Activated CD4-positive, CD25-positive, alpha-beta regulatory T cell (primary cell): Measurements from ENCODE around the gene ANKRD10.
"Not testable (repeated sequence)": the region's sequence is repeated elsewhere in the genome, so short reads cannot be mapped to it uniquely, and the experiment has no call there.

Source experiments
- DNase-seq, 4 experiments: peaks; one replicate each; lab custom pipeline; 2025; lab: John Stamatoyannopoulos, UW

Gene ANKRD10

DNA sequence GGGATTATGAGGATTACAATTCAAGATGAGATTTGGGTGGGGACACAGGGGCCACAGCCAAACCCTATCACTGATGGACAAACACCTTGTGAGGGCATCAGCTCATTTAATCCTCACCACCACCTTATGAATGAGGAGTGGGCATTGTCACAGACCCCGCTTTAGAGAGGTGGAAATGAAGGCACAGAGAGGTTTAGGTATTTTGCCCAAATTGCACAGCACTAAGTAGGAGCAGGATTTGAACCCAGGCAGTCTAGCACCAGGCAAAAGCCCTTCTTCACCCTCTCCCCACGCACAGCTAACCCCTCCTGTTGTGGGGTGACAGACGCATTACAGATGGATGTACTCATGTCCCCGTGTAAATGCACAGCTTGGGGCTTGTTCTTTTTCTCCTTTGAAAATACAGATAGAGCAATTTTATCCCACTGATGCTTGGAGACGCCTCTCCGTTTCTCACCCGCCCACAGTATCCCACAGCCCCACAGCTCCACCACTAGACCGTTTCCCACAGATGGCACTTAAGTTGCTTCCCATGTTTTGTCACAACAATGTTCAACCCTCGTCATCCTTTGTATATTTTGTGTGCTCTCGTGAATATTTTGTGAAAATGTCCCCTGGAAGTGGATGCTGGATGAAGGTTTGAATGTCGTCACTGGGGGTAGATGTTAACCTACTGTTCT lies 48.2 kb downstream of the ANKRD10 start:
- DNase-seq, result no peak

GRCh38 chr13:110863685-110864084 lies 51.2 kb downstream of the ANKRD10 start:
- no peak for DNase-seq

DNA sequence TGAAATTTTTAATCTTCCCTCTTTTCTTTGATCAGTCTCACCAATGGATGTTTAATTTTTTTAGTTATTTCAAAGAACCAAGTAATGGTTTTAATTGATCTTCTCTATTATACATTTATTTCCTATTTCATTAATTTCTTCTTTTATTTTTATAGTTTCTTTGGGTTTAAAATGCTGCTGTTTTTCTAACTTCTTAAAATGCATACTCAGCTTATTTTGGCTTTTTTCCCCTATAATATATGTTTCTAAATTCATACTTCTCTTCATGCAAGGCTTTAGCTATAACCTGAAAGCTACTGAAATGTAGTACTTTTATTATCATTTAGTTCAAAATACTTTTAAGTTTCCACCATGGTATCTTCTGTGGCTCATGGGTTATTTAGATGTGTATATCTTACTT lies 53.9 kb downstream of the ANKRD10 start:
- DNase-seq, result no peak

GRCh38 chr13:110856942-110857835 lies 57.7 kb downstream of the ANKRD10 start:
- DNase-seq, result no peak

- DNase-seq, result no peak
Measured at GRCh38 chr13:110855363-110855762, 59.5 kb downstream of the ANKRD10 start.

DNA sequence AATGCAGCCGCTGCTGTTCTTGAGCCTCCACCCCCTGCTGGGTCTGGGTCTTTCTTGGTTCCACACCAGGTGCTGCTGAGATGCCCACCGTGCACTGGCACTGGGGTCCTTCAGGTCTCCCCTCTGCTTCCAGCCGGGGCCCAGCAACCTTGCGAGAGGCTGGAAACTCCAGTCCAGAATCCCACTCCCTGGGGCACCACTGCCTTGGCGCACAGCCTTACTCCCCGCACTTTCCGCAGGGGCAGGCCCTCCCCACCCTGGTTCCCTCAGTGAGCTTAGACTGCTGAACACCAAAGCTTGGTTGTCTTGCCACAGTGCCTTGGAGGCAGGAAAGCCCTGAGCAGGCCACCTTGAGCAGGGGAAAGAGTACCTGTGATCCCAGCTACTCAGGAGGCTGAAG lies 60.0 kb downstream of the ANKRD10 start:
- DNase-seq, result no peak

DNA sequence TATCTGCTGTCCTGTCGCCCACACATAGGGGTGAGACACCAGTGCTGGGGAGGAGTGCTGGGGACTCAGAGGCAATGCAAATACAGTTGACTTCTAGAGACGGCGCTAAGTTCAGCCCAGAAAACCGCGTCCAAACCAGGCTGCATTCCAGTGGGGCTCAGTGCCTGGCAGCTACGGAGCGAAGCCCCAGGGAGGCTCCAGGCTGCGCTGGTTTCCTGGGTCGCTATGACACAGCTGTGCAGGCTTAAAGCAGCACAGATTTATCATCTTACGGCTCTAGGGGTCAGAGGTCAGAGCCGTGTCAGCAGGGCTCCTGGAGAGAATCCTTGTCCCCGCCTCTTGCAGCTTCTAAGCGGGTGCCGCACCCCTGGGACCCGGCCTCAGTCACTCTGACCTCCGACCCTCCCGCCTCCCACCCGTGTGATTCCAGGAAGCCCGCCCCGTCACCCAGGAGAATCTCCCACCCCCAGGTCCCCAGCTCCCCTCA lies 61.6 kb downstream of the ANKRD10 start:
- no peak for DNase-seq

DNA sequence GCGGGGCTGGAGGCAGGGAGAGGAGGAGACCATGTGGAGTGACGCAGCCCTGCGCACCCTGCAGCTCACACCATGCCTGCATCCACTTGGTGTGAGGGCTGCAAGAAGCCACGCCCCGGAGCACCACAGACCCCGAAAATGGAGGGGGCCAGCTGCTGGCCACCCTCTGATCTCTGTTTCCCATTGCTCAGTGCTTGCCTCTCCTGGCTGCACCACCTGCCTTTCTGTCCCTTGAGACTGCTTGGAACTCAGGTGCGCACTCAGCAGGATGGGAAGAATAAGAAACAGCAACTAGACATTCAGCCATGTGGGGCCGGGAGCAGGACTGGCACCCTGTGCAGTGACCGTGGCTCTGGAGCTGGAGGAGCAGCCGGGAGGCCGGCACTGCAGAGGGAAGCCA lies 64.0 kb downstream of the ANKRD10 start:
- no peak for DNase-seq

- DNase-seq, result no peak
Measured at GRCh38 chr13:110850006-110850405, 64.9 kb downstream of the ANKRD10 start.

DNA sequence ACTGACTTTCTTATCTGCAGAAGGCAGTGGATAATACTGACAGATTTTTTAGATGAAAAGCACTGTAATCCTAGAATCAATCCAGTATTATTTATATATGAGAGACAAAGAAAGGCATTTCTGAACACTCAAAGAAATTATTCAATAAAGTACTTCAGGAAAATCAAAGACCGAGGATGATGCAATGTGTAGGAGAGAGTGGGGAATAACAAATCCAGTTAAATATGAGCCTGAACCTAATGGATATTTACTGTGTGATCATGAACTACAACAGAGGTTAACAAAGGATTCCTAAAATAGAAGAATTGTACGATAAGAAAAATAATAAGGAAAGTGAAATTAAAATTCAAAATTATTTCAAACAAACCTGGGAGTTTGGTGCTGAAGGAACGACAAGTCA lies 69.3 kb downstream of the ANKRD10 start:
- DNase-seq, result no peak

DNA sequence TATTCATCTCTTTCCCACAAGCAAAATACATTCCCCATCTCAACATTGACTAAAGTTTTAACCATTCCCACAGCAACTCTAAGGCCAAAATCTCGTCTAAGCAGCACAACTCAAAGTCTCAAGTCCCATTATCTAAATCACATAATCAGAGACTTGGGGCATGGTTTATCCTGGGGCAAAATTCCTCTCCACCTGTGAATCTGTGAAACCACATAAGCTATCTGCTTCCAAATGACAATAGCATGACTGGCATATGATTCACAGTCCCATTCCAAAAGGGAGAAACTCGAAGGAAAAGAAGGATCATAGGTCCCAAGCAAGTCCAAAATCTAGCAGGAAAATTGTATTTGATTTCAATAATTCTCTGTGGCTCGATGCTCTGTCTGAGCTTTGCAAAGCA lies 73.0 kb downstream of the ANKRD10 start:
- DNase-seq, result no peak

DNA sequence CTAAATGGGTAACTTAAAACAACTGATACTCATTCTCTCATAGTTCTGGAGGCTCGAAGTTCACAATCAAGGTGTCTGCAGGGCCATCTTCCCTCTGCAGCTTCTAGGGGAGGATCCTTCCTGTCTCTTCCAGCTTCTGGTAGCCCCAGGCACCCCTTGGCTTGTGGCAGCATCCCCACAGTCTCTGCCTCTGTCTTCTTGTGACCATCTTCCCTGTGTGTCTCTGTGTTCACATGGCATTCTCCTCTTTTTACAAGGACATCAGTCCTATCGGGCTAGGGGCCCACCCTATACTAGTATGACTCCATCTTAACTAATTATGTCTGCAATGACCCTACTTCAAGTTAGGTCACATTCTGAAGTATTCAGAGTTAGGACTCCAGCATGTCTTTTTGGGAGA lies 73.5 kb downstream of the ANKRD10 start:
- DNase-seq, result no peak

GRCh38 chr13:110838867-110839538 lies 75.9 kb downstream of the ANKRD10 start:
- no peak for DNase-seq

DNA sequence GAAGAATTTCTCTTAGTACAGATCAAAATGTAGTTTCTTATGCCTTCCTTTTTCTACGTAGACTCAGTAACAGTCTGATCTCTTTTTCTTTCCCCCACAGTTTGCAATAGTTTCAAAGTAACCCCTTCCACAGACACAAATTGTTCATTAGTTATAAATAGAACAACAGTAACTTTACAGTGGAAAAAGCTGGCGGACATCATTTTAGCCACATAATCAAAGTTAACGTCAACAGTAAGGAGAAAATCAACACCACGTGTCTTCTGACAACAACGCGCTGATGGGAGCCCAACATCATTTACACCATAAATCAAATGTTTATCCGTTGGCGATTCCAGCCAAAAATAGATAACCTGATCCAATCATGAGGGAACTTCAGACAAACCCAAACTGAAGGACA lies 76.8 kb downstream of the ANKRD10 start:
- DNase-seq, result no peak

GRCh38 chr13:110837397-110838061 lies 77.3 kb downstream of the ANKRD10 start:
- DNase-seq, result not testable (repeated sequence)

DNA sequence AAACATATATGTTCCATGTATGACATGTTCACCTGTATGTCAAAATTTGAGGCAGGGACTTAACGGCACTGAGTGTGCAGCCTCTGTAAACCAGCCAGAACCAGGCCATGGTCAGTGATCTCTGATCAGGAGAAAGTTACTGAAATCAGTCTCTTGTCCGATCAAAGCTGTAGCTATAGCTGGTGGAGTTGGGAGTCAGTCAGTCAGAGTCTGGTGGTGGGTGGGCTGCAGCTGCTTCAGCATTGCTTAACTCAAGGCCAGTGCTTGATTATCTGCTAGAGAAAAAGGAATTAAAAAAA lies 78.3 kb downstream of the ANKRD10 start:
- DNase-seq, result no peak

- DNase-seq, result no peak
Measured at GRCh38 chr13:110835721-110836604, 78.9 kb downstream of the ANKRD10 start.

- DNase-seq, result no peak
Measured at GRCh38 chr13:110834572-110834971, 80.3 kb downstream of the ANKRD10 start.

DNA sequence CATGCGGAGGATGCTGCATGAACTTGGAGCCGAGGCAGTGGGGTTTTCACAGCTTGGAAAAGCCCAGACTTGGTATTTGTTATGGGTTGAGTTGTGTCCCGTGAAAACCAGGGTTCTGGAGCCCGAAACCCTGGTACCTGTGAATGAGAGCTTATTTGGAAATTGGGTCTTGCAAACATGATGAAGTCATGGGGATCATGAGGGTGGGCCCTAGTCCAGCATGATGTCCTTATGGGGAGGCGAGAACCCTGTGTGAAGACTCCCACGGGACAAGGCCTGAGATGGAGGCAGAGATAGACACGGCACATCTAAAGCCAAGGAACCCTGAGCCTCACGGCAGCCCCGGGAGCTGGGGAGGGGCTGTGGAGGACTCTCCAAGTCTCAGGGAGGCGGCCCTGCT lies 82.3 kb downstream of the ANKRD10 start:
- no peak for DNase-seq

- no peak for DNase-seq
Measured at GRCh38 chr13:110832205-110832479, 82.7 kb downstream of the ANKRD10 start.

DNA sequence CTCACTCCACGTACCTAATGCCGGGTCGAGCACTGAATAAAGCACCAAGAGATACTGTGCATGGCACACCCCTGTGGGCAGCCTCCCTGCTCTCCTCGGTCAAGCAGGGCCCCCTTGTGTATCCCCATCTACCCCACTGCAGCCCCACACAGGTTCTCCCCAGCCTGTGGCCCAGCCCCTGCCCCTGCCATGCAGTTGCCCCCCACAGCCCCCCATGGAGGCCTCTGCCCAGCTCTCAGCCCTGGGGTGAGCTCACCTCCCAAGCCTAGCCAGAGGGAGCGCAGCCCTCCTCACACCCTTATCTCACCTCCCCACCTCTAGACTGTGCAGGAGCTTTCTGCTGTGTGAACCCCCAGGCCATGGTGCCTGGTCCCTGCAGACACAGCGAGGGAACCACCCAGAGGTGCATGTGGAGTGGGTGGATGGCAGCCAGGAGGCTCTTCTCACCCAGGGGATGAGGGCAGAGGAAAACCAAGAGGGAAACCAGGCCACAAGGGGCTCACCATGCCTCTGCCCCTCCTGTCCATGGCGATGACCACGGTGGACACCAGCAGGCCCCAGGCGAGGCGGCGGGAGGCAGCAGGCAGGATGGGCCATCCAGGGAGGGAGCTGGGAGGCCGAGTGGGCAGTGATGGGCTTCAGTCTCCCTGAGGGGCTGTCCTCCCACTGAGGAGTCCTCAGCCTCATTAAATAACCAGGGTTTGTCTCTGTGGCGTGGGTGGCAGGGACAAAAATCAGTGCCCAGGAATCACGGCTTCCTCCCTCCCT lies 83.2 kb downstream of the ANKRD10 start:
- no peak for DNase-seq
